ENCODE results near the gene PAM.

The PAM gene

DNA sequence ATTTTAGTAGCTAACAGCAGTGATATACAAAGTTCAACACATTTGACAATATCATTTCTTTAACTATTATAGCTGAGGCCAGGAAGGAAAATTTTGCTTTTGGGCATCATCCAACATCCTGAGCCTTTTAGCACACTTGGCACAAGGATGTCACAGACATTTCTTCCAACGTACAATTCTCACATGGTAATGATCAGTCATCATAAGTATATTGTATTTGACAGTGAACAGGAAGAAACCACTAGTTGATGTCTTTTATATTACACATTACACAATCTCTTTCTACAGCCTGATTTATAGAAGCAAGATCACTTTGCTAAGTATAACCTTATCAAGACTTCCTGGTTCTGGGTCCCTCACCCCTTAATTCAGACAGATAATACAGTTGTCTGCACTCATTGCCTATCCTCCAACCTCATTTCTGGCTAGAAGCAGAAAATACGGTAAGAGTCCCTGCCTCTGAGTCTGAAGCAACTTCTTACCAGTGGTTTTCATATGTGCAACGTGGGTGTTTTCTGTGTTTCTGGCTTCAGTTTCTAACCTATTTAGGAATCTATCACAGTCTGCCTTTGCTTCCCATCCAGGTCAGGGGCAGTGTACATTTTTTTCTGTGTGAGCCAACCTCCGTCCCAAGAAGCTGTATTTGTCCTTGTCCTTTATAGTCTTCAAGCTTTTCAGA, 167.8 kb downstream of the PAM start:
- TF ChIP-seq, protein P1, sequence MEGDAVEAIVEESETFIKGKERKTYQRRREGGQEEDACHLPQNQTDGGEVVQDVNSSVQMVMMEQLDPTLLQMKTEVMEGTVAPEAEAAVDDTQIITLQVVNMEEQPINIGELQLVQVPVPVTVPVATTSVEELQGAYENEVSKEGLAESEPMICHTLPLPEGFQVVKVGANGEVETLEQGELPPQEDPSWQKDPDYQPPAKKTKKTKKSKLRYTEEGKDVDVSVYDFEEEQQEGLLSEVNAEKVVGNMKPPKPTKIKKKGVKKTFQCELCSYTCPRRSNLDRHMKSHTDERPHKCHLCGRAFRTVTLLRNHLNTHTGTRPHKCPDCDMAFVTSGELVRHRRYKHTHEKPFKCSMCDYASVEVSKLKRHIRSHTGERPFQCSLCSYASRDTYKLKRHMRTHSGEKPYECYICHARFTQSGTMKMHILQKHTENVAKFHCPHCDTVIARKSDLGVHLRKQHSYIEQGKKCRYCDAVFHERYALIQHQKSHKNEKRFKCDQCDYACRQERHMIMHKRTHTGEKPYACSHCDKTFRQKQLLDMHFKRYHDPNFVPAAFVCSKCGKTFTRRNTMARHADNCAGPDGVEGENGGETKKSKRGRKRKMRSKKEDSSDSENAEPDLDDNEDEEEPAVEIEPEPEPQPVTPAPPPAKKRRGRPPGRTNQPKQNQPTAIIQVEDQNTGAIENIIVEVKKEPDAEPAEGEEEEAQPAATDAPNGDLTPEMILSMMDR (IDR thresholded peaks at IDR 0.05) = no peak

GRCh38 chr5:102924963-102925362, 169.9 kb downstream of the PAM start:
- TF ChIP-seq, protein P1 (IDR thresholded peaks at IDR 0.05) = no peak

- TF ChIP-seq, protein P1 (IDR thresholded peaks at IDR 0.05) = no peak
These were observed 171.9 kb downstream of the PAM start for GRCh38 chr5:102927007-102927406.

DNA sequence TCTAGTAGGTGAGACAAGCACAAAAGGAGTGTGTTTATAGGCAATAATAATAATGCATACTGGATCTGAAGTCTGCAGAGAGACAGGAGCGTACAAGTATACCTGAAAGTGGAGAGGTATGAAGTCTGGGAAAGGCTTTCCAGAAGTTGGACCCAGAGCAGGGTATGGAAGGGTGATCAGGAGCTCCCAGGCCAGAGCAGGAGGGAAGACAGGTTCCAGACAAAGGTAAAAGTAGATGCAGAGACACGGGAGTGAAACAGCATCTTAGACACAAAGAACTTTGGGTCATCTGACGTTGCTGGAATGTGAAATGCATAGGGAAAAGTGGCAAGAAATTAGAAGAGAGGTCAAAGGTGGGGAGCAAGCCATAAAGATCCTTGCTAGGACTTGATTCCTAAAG, 175.1 kb downstream of the PAM start:
- TF ChIP-seq, protein P1 (IDR thresholded peaks at IDR 0.05) = no peak

- TF ChIP-seq, protein P1 (IDR thresholded peaks at IDR 0.05) = no peak
These were observed 176.1 kb downstream of the PAM start for GRCh38 chr5:102931085-102931725.

- TF ChIP-seq, protein P1 (IDR thresholded peaks at IDR 0.05) = no peak
These were observed 177.7 kb downstream of the PAM start for GRCh38 chr5:102932781-102933180.

- TF ChIP-seq, protein P1 (IDR thresholded peaks at IDR 0.05) = no peak
These were observed 178.2 kb downstream of the PAM start for GRCh38 chr5:102933316-102933715.

Measured in LNCAP (cell line).